HL-60 (cell line): ENCODE measurements around the gene CAPN9.

Experiments
- TF ChIP-seq, protein P1 (sequence below): IDR thresholded peaks from one replicate; pipeline ENCODE4 v1.5.1; 2011; ENCODE audit warnings: low read length, control low read depth, inconsistent platforms; ENCODE audit not compliant: insufficient read depth
- TF ChIP-seq, protein P2 (sequence below): IDR thresholded peaks from 2 replicates; pipeline ENCODE4 v1.6.1; 2012; ENCODE audit warnings: low read depth; ENCODE audit not compliant: insufficient replicate concordance

DNA sequence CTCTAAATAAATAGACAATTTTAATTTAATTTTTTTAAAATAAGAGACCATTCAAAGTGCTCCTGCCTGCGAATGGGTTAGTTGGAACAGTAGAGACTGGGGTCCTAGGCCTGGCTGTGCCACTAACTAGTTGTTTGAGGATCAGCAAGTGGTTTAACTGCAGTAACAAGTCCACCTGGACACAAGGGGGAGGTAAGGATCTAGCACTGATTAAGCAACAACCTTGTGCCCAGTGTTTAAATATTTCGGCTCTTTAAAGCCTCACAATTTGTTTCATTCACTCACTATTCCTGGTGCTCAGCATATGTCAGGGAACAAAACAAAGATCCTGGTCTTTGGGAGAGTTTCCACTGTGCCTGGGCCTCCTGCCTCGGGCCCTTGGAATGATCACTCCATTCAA is 31.7 kb upstream of the CAPN9 start:
- TF ChIP-seq, protein P1, sequence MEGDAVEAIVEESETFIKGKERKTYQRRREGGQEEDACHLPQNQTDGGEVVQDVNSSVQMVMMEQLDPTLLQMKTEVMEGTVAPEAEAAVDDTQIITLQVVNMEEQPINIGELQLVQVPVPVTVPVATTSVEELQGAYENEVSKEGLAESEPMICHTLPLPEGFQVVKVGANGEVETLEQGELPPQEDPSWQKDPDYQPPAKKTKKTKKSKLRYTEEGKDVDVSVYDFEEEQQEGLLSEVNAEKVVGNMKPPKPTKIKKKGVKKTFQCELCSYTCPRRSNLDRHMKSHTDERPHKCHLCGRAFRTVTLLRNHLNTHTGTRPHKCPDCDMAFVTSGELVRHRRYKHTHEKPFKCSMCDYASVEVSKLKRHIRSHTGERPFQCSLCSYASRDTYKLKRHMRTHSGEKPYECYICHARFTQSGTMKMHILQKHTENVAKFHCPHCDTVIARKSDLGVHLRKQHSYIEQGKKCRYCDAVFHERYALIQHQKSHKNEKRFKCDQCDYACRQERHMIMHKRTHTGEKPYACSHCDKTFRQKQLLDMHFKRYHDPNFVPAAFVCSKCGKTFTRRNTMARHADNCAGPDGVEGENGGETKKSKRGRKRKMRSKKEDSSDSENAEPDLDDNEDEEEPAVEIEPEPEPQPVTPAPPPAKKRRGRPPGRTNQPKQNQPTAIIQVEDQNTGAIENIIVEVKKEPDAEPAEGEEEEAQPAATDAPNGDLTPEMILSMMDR: no peak
- TF ChIP-seq, protein P2, sequence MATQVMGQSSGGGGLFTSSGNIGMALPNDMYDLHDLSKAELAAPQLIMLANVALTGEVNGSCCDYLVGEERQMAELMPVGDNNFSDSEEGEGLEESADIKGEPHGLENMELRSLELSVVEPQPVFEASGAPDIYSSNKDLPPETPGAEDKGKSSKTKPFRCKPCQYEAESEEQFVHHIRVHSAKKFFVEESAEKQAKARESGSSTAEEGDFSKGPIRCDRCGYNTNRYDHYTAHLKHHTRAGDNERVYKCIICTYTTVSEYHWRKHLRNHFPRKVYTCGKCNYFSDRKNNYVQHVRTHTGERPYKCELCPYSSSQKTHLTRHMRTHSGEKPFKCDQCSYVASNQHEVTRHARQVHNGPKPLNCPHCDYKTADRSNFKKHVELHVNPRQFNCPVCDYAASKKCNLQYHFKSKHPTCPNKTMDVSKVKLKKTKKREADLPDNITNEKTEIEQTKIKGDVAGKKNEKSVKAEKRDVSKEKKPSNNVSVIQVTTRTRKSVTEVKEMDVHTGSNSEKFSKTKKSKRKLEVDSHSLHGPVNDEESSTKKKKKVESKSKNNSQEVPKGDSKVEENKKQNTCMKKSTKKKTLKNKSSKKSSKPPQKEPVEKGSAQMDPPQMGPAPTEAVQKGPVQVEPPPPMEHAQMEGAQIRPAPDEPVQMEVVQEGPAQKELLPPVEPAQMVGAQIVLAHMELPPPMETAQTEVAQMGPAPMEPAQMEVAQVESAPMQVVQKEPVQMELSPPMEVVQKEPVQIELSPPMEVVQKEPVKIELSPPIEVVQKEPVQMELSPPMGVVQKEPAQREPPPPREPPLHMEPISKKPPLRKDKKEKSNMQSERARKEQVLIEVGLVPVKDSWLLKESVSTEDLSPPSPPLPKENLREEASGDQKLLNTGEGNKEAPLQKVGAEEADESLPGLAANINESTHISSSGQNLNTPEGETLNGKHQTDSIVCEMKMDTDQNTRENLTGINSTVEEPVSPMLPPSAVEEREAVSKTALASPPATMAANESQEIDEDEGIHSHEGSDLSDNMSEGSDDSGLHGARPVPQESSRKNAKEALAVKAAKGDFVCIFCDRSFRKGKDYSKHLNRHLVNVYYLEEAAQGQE: no peak
